Upper lobe of left lung (tissue), 6 donors: Measurements from ENCODE around the gene HAO2. TPM values are rescaled to one million over a fixed set of nuclear protein-coding genes. Genes with fewer than 3 reads are reported as not detected.

Experiments used
- ATAC-seq, 2 donors: fragments of 200-7000 bp; cut with Tn5 transposase; one replicate each; pipeline ENCODE4 v1.9.1; 2022; ENCODE audit warnings: mild to moderate bottlenecking in 2 of 2, moderate library complexity in 2 of 2; ENCODE audit not compliant: low FRiP score in 2 of 2
- DNase-seq, 2 donors: peaks; one replicate each; pipeline ENCODE4 v3.0.0-alpha.2; 2019 to 2020
- H3K27ac ChIP-seq, 4 donors: fragments of 200-600 bp; sonication (generic); one replicate each; pipeline ENCODE4 v1.5.1; 2016 to 2019
- H3K27me3 ChIP-seq, 4 donors: fragments of 200-600 bp; sonication (generic); one replicate each; pipeline ENCODE4 v1.5.1; 2017 to 2019
- H3K36me3 ChIP-seq, 4 donors: fragments of 200-600 bp; sonication (generic); one replicate each; pipeline ENCODE4 v1.5.1; 2016 to 2019
- H3K4me1 ChIP-seq, 4 donors: fragments of 200-600 bp; sonication (generic); one replicate each; pipeline ENCODE4 v1.5.1; 2018 to 2019
- H3K4me3 ChIP-seq, 4 donors: fragments of 200-600 bp; sonication (generic); one replicate each; pipeline ENCODE4 v1.5.1; 2017 to 2019; ENCODE audit warnings: mild to moderate bottlenecking in 2 of 4, moderate library complexity in 1 of 4
- H3K9me3 ChIP-seq, 4 donors: fragments of 200-600 bp; sonication (generic); one replicate each; pipeline ENCODE4 v1.5.1; 2018 to 2019
- EP300 ChIP-seq, 4 donors: sonication (generic); formaldehyde crosslinking; IDR thresholded peaks; one replicate each; pipeline ENCODE4 v1.5.1; 2017; ENCODE audit warnings: antibody characterized with exemption in 4 of 4, control low read depth in 2 of 4
- POLR2A ChIP-seq, 4 donors: fragments of 450-650 bp; IDR thresholded peaks; one replicate each; pipeline ENCODE4 v1.5.1; 2016 to 2017; ENCODE audit warnings: antibody characterized with exemption in 4 of 4, mild to moderate bottlenecking in 2 of 4
- POLR2AphosphoS5 ChIP-seq, 2 donors: sonication (generic); formaldehyde crosslinking; IDR thresholded peaks; one replicate each; pipeline ENCODE4 v1.5.1; 2017; ENCODE audit warnings: antibody characterized with exemption in 2 of 2
- WGBS, 2 donors: methylation state at CpG; one replicate each; pipeline ENCODE4 v1.1.5; 2017 to 2018; 5-methylcytosine and 5-hydroxymethylcytosine counted together
- total RNA-seq, 6 donors: library from RNA; depleted of rRNA in 4 of 6; stranded (reverse); fragments of >200 nt in 4 of 6; gene quantifications; one replicate each; pipeline versions ENCODE4 v1.1.0 to v1.2.1, GENCODE V29; 2016 to 2021
- TF ChIP-seq, protein P1 (sequence below), 6 experiments: fragments of 450-650 bp in 4 of 6; fragments of 200-600 bp in 2 of 6; sonication (generic) in 2 of 6; IDR thresholded peaks; one replicate each; pipeline ENCODE4 v1.5.1; 2016 to 2019; ENCODE audit warnings: antibody characterized with exemption in 6 of 6
- donor health status: DM: no; HTN: no; CAD: no; lungs with moderate emphysema.
- donor health status: DM: no; HTN: yes; CAD: no; lungs with severe emphysema.

HAO2 gene
- total RNA-seq, 6 donors from 2014 or later = 0.30 to 1.0 TPM; not detected in 4

DNA sequence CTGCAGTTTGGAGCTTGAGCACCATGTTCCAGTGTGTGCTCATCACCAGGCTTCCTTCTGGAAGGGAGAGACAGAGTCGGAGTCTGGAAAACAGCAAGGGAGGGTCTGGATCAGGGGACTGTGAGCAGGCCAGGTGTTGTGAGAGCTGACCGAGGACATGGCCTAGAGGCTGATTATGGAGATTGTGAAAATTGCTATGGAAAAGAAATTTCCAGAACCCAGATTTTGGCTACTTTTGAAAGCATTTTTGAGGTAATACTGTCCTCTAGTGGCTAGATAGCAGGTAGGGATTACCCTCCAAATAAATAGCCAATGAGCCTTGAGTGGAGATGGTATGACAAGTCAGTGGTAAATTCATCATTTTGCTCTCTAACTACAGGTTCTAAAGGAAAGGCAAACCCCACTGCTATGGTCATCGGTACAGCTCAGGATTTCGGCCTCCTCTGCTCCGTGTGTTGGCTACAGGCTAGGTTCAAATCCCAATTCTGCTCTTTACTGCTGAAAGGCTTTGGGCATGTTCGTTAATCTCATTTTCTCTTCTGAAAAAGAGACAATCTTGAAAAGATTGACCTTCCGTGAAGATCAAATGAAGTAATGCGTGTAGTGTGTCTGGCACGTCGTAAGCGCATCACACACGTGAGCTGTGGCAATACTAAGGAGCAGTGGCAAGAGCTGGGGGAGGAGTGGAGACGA, 1.0 kb upstream of the HAO2 start:
- H3K9me3 ChIP-seq = no peaks in the 10 kb centered on the region
- TF ChIP-seq, protein P1, sequence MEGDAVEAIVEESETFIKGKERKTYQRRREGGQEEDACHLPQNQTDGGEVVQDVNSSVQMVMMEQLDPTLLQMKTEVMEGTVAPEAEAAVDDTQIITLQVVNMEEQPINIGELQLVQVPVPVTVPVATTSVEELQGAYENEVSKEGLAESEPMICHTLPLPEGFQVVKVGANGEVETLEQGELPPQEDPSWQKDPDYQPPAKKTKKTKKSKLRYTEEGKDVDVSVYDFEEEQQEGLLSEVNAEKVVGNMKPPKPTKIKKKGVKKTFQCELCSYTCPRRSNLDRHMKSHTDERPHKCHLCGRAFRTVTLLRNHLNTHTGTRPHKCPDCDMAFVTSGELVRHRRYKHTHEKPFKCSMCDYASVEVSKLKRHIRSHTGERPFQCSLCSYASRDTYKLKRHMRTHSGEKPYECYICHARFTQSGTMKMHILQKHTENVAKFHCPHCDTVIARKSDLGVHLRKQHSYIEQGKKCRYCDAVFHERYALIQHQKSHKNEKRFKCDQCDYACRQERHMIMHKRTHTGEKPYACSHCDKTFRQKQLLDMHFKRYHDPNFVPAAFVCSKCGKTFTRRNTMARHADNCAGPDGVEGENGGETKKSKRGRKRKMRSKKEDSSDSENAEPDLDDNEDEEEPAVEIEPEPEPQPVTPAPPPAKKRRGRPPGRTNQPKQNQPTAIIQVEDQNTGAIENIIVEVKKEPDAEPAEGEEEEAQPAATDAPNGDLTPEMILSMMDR (IDR thresholded peaks at IDR 0.05) = peak in 5 of 6 experiments; percentile 35 to 66 (median 59)
- TF ChIP-seq EP300 (IDR thresholded peaks at IDR 0.05) = no peak
- no peak for TF ChIP-seq POLR2AphosphoS5 (IDR thresholded peaks at IDR 0.05)
- TF ChIP-seq POLR2A (IDR thresholded peaks at IDR 0.05) = no peak
- no peaks in the 10 kb centered on the region for H3K27me3 ChIP-seq
- ATAC-seq = peak in 1 of 2 donors; percentile 60
- no peak overlapping the region for H3K27ac ChIP-seq
- H3K4me1 ChIP-seq = no peaks in the 10 kb centered on the region
- no peaks in the 10 kb centered on the region for H3K36me3 ChIP-seq
- DNase-seq = no peak
- 70 to 74% methylated on average over 13 of the region's 13 CpGs for WGBS, 2 donors
- H3K4me3 ChIP-seq = no peak overlapping the region

DNA sequence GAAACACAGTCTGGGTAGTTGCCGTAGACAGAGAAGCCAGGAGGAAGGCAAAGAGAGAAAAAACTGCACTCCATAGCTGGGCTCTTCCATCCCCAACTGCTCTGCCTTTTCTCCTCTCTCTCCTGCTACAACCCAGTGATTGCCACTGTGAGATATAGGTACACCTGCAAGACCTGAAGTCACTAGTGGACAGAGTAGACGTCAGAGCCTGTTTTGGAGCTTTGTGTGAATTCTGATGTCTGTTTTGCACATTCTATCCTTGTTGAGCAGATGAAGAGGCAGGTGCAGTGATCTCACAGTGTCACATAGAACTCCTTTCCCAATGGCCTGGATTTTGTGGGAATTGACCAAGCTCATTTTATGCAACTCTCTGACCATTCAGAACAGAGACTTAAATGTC, 2.2 kb downstream of the HAO2 start:
- no peaks in the 10 kb centered on the region for H3K9me3 ChIP-seq
- WGBS, 2 donors = 73 to 85% methylated on average over 2 of the region's 2 CpGs
- DNase-seq (no peak), ATAC-seq (no peak)
- no peaks in the 10 kb centered on the region for H3K4me1 ChIP-seq
- no peaks in the 10 kb centered on the region for H3K36me3 ChIP-seq
- no peak overlapping the region for H3K27ac ChIP-seq
- TF ChIP-seq, protein P1 (IDR thresholded peaks at IDR 0.05) = no peak
- TF ChIP-seq EP300 (IDR thresholded peaks at IDR 0.05) (no peak), POLR2A (IDR thresholded peaks at IDR 0.05) (no peak), POLR2AphosphoS5 (IDR thresholded peaks at IDR 0.05) (no peak)
- H3K27me3 ChIP-seq = no peaks in the 10 kb centered on the region
- H3K4me3 ChIP-seq = no peak overlapping the region

DNA sequence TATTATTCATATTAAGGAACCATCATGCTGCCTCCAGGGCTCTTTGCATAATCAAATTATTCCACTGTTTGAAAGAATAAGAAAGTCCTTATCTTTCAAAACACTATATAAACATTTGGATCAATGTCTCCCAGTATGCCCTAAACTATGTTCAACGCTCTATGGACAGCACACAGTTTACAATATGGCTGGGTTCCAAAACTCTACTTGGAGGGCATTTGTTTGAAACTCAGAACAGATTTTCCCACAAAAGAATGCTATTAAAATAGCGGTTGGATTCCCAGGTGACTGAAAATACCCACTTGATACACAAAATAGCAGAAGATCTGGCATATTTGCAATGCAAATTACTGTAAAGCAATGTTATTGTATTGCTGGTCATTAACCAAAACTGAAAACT, 3.2 kb downstream of the HAO2 start:
- no peaks in the 10 kb centered on the region for H3K9me3 ChIP-seq
- H3K36me3 ChIP-seq = no peaks in the 10 kb centered on the region
- no peak overlapping the region for H3K27ac ChIP-seq
- no peak overlapping the region for H3K4me3 ChIP-seq
- DNase-seq = no peak
- no peak for ATAC-seq
- no peaks in the 10 kb centered on the region for H3K27me3 ChIP-seq
- TF ChIP-seq EP300 (IDR thresholded peaks at IDR 0.05) (no peak), POLR2AphosphoS5 (IDR thresholded peaks at IDR 0.05) (no peak), POLR2A (IDR thresholded peaks at IDR 0.05) (no peak)
- TF ChIP-seq, protein P1 (IDR thresholded peaks at IDR 0.05) = no peak
- H3K4me1 ChIP-seq = no peaks in the 10 kb centered on the region
- 33 to 40% methylated on average over 2 of the region's 2 CpGs for WGBS, 2 donors

DNA sequence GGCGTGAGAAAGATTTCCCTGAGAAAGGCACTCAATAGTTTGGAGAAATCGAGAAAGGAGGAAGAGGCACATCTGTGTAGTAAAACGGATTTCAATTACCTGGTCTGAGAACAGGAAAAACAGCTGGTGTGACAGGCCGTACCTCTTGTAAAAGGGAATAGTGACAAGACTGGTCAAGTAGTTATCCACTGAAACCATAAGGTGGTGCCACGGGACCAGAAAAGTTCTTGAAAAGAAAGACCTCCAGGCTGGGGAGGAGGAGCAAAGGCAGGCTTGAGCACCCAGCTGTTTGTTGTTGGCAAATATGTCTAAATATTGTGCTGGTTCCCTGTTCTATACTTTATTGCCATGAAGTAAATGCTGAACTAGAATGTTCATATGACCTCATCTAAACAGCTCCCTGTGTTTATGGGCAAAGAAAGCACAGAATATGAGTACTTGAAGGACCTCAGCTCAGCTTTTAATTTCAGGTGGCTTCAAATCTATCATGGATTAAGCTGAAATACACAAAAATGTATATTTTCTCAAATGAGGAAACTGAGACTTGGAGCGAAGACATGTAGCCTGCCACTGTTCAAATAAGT, 4.0 kb downstream of the HAO2 start:
- no peaks in the 10 kb centered on the region for H3K36me3 ChIP-seq
- no peak overlapping the region for H3K27ac ChIP-seq
- no peak for TF ChIP-seq POLR2A (IDR thresholded peaks at IDR 0.05)
- TF ChIP-seq, protein P1 (IDR thresholded peaks at IDR 0.05) = peak in 1 of 6 experiments; percentile 14
- no peak for TF ChIP-seq POLR2AphosphoS5 (IDR thresholded peaks at IDR 0.05)
- no peaks in the 10 kb centered on the region for H3K27me3 ChIP-seq
- H3K4me3 ChIP-seq = no peak overlapping the region
- H3K9me3 ChIP-seq = no peaks in the 10 kb centered on the region
- ATAC-seq (no peak), DNase-seq (no peak)
- WGBS, 2 donors = 26 to 28% methylated on average over 6 of the region's 6 CpGs
- H3K4me1 ChIP-seq = no peaks in the 10 kb centered on the region

DNA sequence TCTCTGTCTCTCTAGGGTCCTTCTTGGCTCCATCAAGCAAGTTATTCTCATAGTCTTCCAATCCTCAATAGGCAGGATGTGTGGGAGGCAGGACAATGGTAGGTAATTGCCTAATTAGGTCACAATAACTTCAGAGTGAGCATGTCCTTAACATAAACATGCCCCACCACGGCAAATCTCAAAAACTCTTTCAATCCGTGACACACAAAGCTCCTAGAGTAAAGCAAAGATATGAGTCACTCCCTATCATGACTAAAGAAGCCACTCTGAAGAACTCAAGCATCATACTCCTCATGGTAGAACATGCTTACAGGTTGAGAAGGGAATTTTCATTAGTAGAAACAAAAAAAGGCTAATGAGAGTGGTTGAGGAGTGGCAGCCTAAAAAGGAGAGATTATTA, 4.9 kb downstream of the HAO2 start:
- Histone ChIP-seq H3K9me3 (no peaks in the 10 kb centered on the region), H3K36me3 (no peaks in the 10 kb centered on the region), H3K27me3 (no peaks in the 10 kb centered on the region), H3K27ac (no peak overlapping the region), H3K4me1 (no peaks in the 10 kb centered on the region), H3K4me3 (no peak overlapping the region)
- TF ChIP-seq POLR2AphosphoS5 (IDR thresholded peaks at IDR 0.05) = no peak
- TF ChIP-seq POLR2A (IDR thresholded peaks at IDR 0.05) = no peak
- no peak for TF ChIP-seq EP300 (IDR thresholded peaks at IDR 0.05)
- TF ChIP-seq, protein P1 (IDR thresholded peaks at IDR 0.05) = no peak
- ATAC-seq = no peak
- 51 to 53% methylated on average over 2 of the region's 2 CpGs for WGBS, 2 donors
- DNase-seq = no peak
